ENCODE results near the gene PRKCQ. TPM values are rescaled to one million over a fixed set of nuclear protein-coding genes. Genes with fewer than 3 reads are reported as not detected.

PRKCQ gene
- total RNA-seq, 2 donors from 2014 or later: 0.41 to 0.42 TPM

GRCh38 chr10:6570893-6571292 is 9.2 kb downstream of the PRKCQ start:
- no peak overlapping the region for H3K4me3 ChIP-seq
- H3K36me3 ChIP-seq: no peaks in the 10 kb centered on the region
- DNase-seq (ENCODE audit: low spot score): no peak
- TF ChIP-seq CTCF (IDR thresholded peaks at IDR 0.05): no peak
- no peak overlapping the region for H3K27ac ChIP-seq
- no peaks in the 10 kb centered on the region for H3K27me3 ChIP-seq (replicated peaks; ENCODE audit: insufficient read depth)
- H3K9me3 ChIP-seq: no peaks in the 10 kb centered on the region
- ATAC-seq (ENCODE audit: insufficient number of reproducible peaks, low FRiP score, low read depth): no peak
- H3K4me1 ChIP-seq (ENCODE audit: control insufficient read depth in 1 of 2, low read depth in 2 of 2): no peaks in the 10 kb centered on the region

- Histone ChIP-seq H3K9me3 (no peaks in the 10 kb centered on the region), H3K36me3 (no peaks in the 10 kb centered on the region), H3K27ac (no peak overlapping the region), H3K4me3 (no peak overlapping the region), H3K4me1 (ENCODE audit: control insufficient read depth in 1 of 2, low read depth in 2 of 2) (no peaks in the 10 kb centered on the region), H3K27me3 (replicated peaks; ENCODE audit: insufficient read depth) (no peaks in the 10 kb centered on the region)
- DNase-seq (ENCODE audit: low spot score): no peak
- no peak for TF ChIP-seq CTCF (IDR thresholded peaks at IDR 0.05)
- no peak for ATAC-seq (ENCODE audit: insufficient number of reproducible peaks, low FRiP score, low read depth)
Observed at GRCh38 chr10:6569259-6569658, 10.8 kb downstream of the PRKCQ start.

- Histone ChIP-seq H3K36me3 (no peaks in the 10 kb centered on the region), H3K27me3 (replicated peaks; ENCODE audit: insufficient read depth) (no peaks in the 10 kb centered on the region), H3K4me3 (no peak overlapping the region), H3K9me3 (no peaks in the 10 kb centered on the region), H3K27ac (no peak overlapping the region), H3K4me1 (ENCODE audit: control insufficient read depth in 1 of 2, low read depth in 2 of 2) (no peaks in the 10 kb centered on the region)
- ATAC-seq (ENCODE audit: insufficient number of reproducible peaks, low FRiP score, low read depth) (no peak), DNase-seq (ENCODE audit: low spot score) (no peak)
- TF ChIP-seq CTCF (IDR thresholded peaks at IDR 0.05): no peak
Observed at GRCh38 chr10:6567884-6568283, 12.2 kb downstream of the PRKCQ start.

- TF ChIP-seq CTCF (IDR thresholded peaks at IDR 0.05): no peak
- Histone ChIP-seq H3K27me3 (replicated peaks; ENCODE audit: insufficient read depth) (no peaks in the 10 kb centered on the region), H3K4me1 (ENCODE audit: control insufficient read depth in 1 of 2, low read depth in 2 of 2) (no peaks in the 10 kb centered on the region), H3K36me3 (no peaks in the 10 kb centered on the region), H3K4me3 (no peak overlapping the region), H3K27ac (no peak overlapping the region), H3K9me3 (no peaks in the 10 kb centered on the region)
- ATAC-seq (ENCODE audit: insufficient number of reproducible peaks, low FRiP score, low read depth): no peak
- no peak for DNase-seq (ENCODE audit: low spot score)
Observed at GRCh38 chr10:6567203-6567703, 12.8 kb downstream of the PRKCQ start.

- H3K27ac ChIP-seq: no peak overlapping the region
- H3K36me3 ChIP-seq: no peaks in the 10 kb centered on the region
- no peaks in the 10 kb centered on the region for H3K9me3 ChIP-seq
- H3K4me3 ChIP-seq: no peak overlapping the region
- no peaks in the 10 kb centered on the region for H3K4me1 ChIP-seq (ENCODE audit: control insufficient read depth in 1 of 2, low read depth in 2 of 2)
- DNase-seq (ENCODE audit: low spot score) (no peak), ATAC-seq (ENCODE audit: insufficient number of reproducible peaks, low FRiP score, low read depth) (no peak)
- no peaks in the 10 kb centered on the region for H3K27me3 ChIP-seq (replicated peaks; ENCODE audit: insufficient read depth)
- TF ChIP-seq CTCF (IDR thresholded peaks at IDR 0.05): no peak
Observed at GRCh38 chr10:6565588-6565987, 14.5 kb downstream of the PRKCQ start.
